ENCODE results near the gene SLCO2A1. TPM values are rescaled to one million over a fixed set of nuclear protein-coding genes. Genes with fewer than 3 reads are reported as not detected.
A peak's percentile ranks its signal among the peaks of the same experiment; 100 is the strongest.

The SLCO2A1 gene
- total RNA-seq, 2 donors from 2014 or later: not detected

DNA sequence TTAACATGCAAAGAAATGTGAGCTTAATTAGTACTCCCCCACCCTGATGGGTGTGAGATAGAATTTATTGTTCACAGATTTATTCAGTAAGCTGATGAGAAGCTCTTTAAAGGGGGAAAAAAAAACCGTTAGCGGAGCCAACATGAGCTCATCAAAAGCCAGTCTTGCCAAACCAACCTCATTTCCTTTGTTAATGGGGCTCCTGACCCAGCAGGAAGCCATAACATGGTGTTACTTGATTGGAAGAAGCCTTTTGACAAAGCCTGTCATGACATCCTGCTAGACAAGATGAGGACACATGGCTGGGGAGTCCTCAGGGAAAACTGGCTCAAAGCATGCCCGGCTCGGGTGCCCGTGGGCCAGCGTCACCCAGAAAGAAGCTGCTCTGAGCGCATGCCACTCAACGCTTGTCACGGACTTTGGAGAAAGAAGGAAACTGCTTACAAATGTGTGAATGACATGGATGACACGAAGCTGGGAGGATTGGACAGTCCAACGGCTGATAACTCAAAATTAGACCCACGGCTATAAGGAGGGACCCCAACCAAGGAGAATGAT is 64.6 kb downstream of the SLCO2A1 start:
- no peak overlapping the region for H3K4me3 Mint-ChIP-seq
- peaks cover 4 to 5% of the 10 kb centered on the region in 2 donors for H3K4me1 Mint-ChIP-seq (ENCODE audit: low read depth in 2 of 2)
- no peak for DNase-seq (ENCODE audit: low spot score)
- H3K9me3 Mint-ChIP-seq: peaks cover 3% of the 10 kb centered on the region
- peaks cover 2 to 5% of the 10 kb centered on the region in 2 donors for H3K27me3 Mint-ChIP-seq
- no peaks in the 10 kb centered on the region for H3K36me3 Mint-ChIP-seq
- no peak overlapping the region for H3K27ac Mint-ChIP-seq
- ATAC-seq: no peak

DNA sequence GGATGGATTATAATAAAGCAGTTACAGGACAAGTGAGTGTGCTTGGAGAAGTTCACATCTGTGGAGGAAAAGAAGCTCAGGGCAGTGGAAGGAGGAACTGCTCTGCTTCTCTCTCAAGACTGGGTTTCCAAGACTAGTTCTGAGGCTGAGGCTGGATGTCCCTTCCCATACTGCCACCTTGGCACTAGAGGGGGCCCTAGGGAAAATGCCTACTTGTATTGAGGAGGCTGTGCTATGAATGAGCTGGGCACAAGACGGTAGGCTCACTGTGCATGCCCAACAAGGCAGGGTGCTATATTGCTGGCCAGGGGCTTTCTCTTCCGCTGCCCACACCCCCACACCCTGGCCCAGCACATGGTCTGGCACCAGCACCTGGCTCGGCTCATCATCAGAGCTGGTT is 65.2 kb downstream of the SLCO2A1 start:
- Mint-ChIP-seq H3K4me3 (no peak overlapping the region), H3K9me3 (peaks cover 3% of the 10 kb centered on the region), H3K4me1 (ENCODE audit: low read depth in 2 of 2) (peaks cover 4 to 5% of the 10 kb centered on the region in 2 donors), H3K27me3 (peaks cover 2 to 5% of the 10 kb centered on the region in 2 donors), H3K27ac (no peak overlapping the region), H3K36me3 (no peaks in the 10 kb centered on the region)
- peak in 1 of 2 donors; percentile 27 for ATAC-seq
- DNase-seq (ENCODE audit: low spot score): no peak

DNA sequence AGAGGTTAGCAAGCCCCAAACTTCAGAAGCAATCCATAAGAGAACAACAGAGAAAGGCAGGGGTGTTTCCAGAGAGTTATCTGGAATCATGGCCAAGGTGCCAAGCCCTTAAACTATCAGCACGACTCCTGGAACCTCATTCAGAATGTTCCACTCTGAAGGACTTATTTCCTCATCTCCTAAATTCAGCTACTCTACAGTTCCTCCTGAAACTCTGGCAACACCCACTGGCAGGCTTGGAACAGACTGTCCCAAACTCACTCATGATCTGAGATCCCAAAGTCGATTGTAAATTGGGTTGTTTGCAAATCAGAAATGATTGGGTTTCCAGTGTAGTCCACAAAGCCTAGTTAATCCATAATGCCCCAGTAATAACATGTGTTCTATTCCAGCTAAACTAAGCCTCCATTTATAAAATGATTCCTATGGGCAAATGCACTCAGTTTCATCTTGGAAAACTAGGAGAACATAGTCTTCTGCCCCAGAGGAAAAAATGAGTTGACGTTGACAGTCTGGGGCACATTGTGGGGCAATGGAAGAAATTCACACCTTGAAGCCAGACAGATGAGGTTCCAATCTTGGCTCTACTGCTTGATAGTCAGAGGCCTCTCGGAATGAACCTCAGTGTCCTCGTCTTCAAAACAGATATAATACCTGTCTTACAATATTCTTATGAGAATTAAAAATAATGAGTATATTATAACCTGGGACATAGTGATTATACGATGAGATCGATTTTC is 65.9 kb downstream of the SLCO2A1 start:
- ATAC-seq: no peak
- Mint-ChIP-seq H3K27me3 (peaks cover 2 to 5% of the 10 kb centered on the region in 2 donors), H3K36me3 (no peaks in the 10 kb centered on the region), H3K4me1 (ENCODE audit: low read depth in 2 of 2) (peaks cover 4 to 5% of the 10 kb centered on the region in 2 donors), H3K9me3 (peaks cover 3% of the 10 kb centered on the region), H3K4me3 (no peak overlapping the region), H3K27ac (no peak overlapping the region)
- DNase-seq (ENCODE audit: low spot score): no peak

DNA sequence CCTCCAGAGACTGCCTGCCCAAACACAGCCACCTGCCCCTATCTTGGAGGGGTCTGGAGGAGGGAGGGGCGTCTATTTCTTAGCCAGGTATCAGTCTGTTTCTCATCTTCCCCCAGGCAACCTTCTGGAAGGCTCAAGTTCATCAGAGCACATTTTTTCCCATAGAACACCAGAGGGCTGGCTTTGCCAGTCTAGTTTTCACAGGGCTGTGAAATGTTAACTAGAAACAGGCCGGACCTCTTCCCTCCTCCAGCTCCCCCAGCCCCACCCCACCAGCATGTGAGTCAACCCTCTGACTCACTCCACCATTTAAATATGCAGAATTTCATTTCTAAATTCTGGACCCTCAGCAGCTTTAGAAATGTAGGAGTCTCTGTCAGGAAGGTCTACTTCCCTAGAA is 66.9 kb downstream of the SLCO2A1 start:
- peaks cover 3% of the 10 kb centered on the region for H3K9me3 Mint-ChIP-seq
- H3K27ac Mint-ChIP-seq: no peak overlapping the region
- ATAC-seq (no peak), DNase-seq (ENCODE audit: low spot score) (no peak)
- H3K4me1 Mint-ChIP-seq (ENCODE audit: low read depth in 2 of 2): peaks cover 4 to 5% of the 10 kb centered on the region in 2 donors
- no peak overlapping the region for H3K4me3 Mint-ChIP-seq
- no peaks in the 10 kb centered on the region for H3K36me3 Mint-ChIP-seq
- H3K27me3 Mint-ChIP-seq: peaks cover 0 to 2% of the 10 kb centered on the region in 2 donors

DNA sequence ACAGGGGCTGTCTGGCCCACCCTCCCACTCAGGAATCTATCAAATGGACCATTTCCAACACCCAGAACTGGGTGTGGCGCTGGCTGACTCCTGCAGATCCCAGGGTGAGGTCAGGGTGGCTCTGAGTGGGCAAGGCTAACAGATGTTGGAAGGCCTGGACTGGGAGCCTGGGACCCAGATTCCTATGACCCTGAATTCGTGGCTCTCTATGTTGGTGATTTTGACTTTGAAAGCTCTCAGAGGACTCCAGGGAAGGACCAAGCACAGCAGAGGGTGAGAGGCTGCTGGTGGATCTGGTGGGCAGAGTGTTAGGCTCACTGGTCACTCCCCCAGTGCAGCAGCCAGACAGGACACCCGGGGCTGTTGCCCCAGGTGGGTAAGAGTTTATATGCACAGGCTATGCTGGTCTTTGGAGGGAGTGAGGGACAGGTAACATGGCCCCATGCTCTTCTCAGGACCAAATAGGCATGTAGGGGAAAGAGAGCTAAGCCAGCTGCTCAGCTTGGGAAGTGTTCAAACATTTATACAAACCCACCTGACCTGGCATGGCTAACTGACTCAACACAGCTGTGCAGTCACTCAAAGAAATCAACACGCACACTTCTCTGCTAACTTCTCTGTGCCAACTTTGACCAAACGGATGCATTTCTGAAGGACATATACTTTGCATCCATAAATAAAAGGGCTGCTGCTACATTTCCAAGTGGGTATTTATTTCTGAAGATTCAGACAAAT is 71.5 kb downstream of the SLCO2A1 start:
- no peak for DNase-seq (ENCODE audit: low spot score)
- H3K27me3 Mint-ChIP-seq: peaks cover 5 to 10% of the 10 kb centered on the region in 2 donors

DNA sequence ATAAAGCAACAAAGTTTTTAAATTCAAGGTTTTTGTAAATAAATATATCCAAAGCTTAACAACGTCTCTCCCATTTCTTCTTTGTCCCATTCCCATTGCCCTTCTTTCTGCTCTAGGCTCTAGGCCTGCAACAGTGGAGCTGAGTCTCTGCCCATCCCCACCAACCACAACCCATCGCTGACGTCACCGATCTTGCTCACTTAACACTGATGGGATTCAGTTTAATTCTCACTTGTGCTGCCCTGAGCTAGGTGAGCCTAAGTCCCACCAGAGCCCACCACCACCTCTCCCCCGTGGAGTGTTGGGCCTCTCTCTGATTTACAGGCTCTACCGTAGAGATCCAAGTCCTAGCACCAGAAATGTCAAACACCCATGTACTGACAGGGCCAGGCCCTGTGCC is 72.7 kb downstream of the SLCO2A1 start:
- H3K36me3 Mint-ChIP-seq: no peaks in the 10 kb centered on the region
- H3K27me3 Mint-ChIP-seq: peaks cover 5 to 10% of the 10 kb centered on the region in 2 donors
- no peaks in the 10 kb centered on the region for H3K4me1 Mint-ChIP-seq (ENCODE audit: low read depth in 2 of 2)
- DNase-seq (ENCODE audit: low spot score) (no peak), ATAC-seq (no peak)
- no peak overlapping the region for H3K4me3 Mint-ChIP-seq
- no peak overlapping the region for H3K27ac Mint-ChIP-seq
- H3K9me3 Mint-ChIP-seq: peaks cover 3% of the 10 kb centered on the region

More for the DNA sequence above, 71.5 kb downstream of the SLCO2A1 start:
- no peak for ATAC-seq
- H3K27ac Mint-ChIP-seq: no peak overlapping the region
- no peak overlapping the region for H3K4me3 Mint-ChIP-seq
- H3K9me3 Mint-ChIP-seq: peaks cover 3% of the 10 kb centered on the region
- no peaks in the 10 kb centered on the region for H3K36me3 Mint-ChIP-seq
- H3K4me1 Mint-ChIP-seq (ENCODE audit: low read depth in 2 of 2): no peaks in the 10 kb centered on the region

DNA sequence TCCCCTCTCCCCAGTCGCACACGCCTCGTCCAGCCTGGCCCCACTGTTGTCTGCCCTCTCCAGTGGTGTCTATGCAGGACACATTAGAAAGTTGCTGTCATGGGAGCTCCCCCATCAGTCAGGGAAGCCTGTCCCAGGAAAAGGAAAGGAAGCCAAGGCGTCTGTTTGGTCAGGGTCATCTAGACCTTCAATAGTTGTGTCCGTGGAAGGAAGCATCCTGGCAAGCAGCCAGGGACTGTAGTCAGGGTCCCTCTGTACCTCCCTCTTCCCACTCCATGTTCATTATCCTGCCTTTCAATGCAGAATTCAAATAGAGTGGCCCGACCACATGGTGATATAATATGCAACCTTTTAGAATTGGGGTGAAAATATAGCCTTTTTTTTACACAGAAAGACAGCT is 73.4 kb downstream of the SLCO2A1 start:
- DNase-seq (ENCODE audit: low spot score) (no peak), ATAC-seq (no peak)
- Mint-ChIP-seq H3K27ac (no peak overlapping the region), H3K4me3 (no peak overlapping the region), H3K9me3 (peaks cover 3% of the 10 kb centered on the region), H3K4me1 (ENCODE audit: low read depth in 2 of 2) (no peaks in the 10 kb centered on the region), H3K36me3 (no peaks in the 10 kb centered on the region), H3K27me3 (peaks cover 5 to 10% of the 10 kb centered on the region in 2 donors)

DNA sequence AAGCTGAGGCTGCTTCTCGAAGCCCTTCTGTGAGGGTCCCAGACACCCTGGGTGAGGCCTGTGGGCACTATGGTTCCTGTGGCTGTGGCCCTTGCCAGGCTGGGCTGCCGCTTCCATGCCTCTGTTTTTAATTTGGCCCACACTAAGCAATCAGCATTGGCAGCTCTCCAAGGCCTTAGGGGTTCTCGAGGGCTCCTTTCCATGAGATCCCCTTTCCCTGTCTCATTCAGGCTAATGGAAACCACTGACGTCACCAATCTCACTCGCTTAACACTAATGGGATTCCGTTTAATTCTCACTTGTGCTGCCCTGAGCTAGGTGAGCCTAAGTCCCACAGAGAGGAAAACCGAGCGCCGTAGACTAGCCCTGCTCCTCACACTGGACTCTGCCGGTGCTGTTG is 73.8 kb downstream of the SLCO2A1 start:
- Mint-ChIP-seq H3K36me3 (no peaks in the 10 kb centered on the region), H3K27me3 (peaks cover 5 to 10% of the 10 kb centered on the region in 2 donors), H3K4me1 (ENCODE audit: low read depth in 2 of 2) (no peaks in the 10 kb centered on the region), H3K4me3 (no peak overlapping the region), H3K9me3 (peaks cover 3% of the 10 kb centered on the region), H3K27ac (no peak overlapping the region)
- ATAC-seq (no peak), DNase-seq (ENCODE audit: low spot score) (no peak)

DNA sequence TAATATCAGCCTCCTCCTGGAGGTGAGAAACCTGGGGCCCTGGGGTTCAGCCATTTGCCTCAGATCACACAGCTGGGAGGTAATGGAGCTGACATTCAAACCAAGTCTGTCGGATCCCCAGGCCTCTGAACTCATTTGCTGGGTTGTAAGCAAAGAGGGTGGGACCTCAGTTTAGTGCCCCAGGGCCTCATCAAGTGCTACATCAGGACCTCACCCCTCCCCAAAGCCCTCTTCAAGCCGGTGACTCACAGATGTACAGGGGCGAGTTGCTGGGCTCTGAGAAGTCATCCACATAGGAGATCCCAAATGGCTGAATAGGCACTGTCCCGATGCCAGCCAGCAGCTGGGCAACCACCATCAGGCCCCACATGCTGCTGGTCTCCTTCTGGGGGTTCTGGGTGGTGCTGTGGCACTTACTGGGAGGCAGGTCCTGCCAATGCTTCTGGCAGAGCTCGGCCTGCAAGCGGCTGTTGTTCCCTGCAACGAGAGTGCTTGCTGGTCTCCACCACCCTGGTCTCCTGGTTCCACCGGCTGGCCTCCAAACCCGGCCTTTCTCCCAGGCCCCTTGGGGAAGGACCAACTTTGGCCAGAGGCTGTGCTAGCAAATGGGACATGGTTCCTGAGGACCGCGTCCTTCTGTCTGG is 74.9 kb downstream of the SLCO2A1 start:
- no peak overlapping the region for H3K4me3 Mint-ChIP-seq
- H3K36me3 Mint-ChIP-seq: no peaks in the 10 kb centered on the region
- H3K27me3 Mint-ChIP-seq: peaks cover 3 to 10% of the 10 kb centered on the region in 2 donors
- H3K27ac Mint-ChIP-seq: no peak overlapping the region
- ATAC-seq (no peak), DNase-seq (ENCODE audit: low spot score) (no peak)
- no peaks in the 10 kb centered on the region for H3K4me1 Mint-ChIP-seq (ENCODE audit: low read depth in 2 of 2)
- no peaks in the 10 kb centered on the region for H3K9me3 Mint-ChIP-seq

DNA sequence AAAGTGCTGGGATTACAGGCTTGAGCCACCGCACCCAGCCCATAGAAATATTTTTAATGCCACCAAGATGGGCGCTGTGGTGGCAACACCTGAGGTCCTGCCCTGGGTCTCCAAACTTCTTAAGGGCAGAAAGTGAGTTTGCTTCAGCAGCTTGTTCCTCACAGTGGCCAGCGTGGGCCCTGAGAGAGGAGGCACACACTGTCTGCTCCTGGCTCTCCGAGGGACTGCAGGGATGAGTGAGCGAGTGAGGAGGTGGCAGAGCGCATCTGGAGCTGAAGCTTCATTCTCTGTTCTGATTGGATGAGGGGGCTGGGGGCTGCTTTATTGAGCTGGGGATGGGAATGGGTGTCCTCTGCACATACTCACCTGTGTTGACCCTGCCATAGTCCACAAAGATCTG is 76.4 kb downstream of the SLCO2A1 start:
- ATAC-seq (no peak), DNase-seq (ENCODE audit: low spot score) (no peak)
- Mint-ChIP-seq H3K27ac (no peak overlapping the region), H3K9me3 (no peaks in the 10 kb centered on the region), H3K4me1 (ENCODE audit: low read depth in 2 of 2) (no peaks in the 10 kb centered on the region), H3K27me3 (peaks cover 3 to 10% of the 10 kb centered on the region in 2 donors), H3K36me3 (no peaks in the 10 kb centered on the region), H3K4me3 (no peak overlapping the region)

DNA sequence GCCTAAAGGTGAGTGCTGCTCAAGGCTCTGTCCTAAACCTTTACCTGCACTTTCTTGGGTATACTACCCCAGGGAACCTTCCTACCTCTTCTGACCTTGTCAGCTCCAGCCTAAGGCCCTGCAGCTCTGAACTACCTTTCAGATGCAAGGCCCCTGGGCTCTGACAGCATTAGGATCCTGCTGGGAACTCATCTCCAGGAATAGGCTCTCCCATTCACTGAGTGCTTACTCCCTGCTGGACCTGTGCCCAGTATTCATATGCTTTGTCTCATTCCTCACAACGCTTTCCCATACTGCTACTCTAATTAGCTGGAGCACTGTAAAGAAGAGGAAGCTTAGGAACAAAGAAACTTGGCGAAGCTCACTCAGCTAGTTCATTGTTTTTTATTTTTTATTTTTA is 80.3 kb downstream of the SLCO2A1 start:
- Mint-ChIP-seq H3K4me1 (ENCODE audit: low read depth in 2 of 2) (no peaks in the 10 kb centered on the region), H3K27me3 (peaks cover 2 to 3% of the 10 kb centered on the region in 2 donors), H3K9me3 (no peaks in the 10 kb centered on the region), H3K27ac (no peak overlapping the region), H3K36me3 (no peaks in the 10 kb centered on the region), H3K4me3 (no peak overlapping the region)
- DNase-seq (ENCODE audit: low spot score) (no peak), ATAC-seq (no peak)

DNA sequence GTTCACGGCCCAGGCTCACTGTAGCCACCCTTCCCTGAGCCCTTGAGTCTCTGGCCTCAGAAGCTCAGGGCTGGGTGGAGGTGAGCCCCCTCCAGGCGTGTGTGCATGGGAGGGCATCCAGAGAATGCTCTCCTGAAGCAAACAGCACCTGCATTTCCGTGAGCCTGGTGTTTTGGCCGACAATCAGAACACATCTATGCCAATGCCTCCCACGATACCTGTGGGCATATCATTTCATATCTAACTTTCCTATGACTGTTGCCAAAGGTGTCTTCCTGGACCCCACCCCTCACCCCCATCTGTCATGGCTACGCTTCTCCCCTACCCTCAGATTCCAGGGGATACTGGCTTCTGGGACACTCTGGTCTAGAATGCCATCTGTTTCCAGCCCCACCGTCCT is 80.7 kb downstream of the SLCO2A1 start:
- Mint-ChIP-seq H3K27ac (no peak overlapping the region), H3K4me3 (no peak overlapping the region), H3K36me3 (no peaks in the 10 kb centered on the region), H3K4me1 (ENCODE audit: low read depth in 2 of 2) (no peaks in the 10 kb centered on the region), H3K27me3 (peaks cover 4 to 8% of the 10 kb centered on the region in 2 donors), H3K9me3 (no peaks in the 10 kb centered on the region)
- no peak for ATAC-seq
- no peak for DNase-seq (ENCODE audit: low spot score)

DNA sequence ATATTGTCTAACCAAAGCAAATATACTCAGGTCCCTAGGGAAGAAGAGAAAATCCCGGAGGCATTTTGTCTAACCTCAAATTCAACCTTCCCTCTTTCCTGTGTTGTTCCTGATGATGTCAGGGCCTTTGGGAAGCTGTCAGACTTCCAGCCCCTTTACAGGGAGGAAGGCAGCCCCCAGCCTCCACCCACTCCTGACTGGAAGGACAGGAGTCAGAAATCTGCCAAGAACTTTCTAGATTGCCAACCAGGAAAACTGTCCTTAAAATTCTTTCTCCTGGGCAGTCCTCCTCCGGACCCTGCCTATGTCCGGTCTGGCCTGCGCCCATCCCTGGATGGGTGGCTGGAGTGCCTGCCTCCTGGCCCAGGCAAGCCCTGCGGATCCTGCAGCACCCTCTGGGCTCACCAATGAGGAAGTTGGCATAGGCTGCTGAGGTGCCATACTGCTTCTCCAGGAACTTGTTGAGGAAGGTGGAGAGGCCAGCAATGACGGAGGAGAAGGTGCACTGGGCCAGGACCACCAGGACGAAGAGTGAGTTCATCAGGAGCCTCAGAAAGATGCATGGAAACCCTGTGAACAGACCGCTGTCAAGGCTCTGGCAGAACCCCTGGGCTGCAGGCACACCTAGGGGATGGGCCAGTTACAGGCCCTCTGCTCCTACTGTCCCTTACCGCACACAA is 81.5 kb downstream of the SLCO2A1 start:
- Mint-ChIP-seq H3K9me3 (no peaks in the 10 kb centered on the region), H3K27ac (no peak overlapping the region), H3K4me1 (ENCODE audit: low read depth in 2 of 2) (no peaks in the 10 kb centered on the region), H3K36me3 (no peaks in the 10 kb centered on the region), H3K4me3 (no peak overlapping the region), H3K27me3 (peaks cover 5 to 11% of the 10 kb centered on the region in 2 donors)
- no peak for ATAC-seq
- no peak for DNase-seq (ENCODE audit: low spot score)
